Measurements from ENCODE around the gene CDC20B. TPM values are rescaled to one million over a fixed set of nuclear protein-coding genes. Genes with fewer than 3 reads are reported as not detected.
A peak's percentile ranks its signal among the peaks of the same experiment; 100 is the strongest.

Gene CDC20B
- total RNA-seq, 1 experiment from 2014 or later = not detected

DNA sequence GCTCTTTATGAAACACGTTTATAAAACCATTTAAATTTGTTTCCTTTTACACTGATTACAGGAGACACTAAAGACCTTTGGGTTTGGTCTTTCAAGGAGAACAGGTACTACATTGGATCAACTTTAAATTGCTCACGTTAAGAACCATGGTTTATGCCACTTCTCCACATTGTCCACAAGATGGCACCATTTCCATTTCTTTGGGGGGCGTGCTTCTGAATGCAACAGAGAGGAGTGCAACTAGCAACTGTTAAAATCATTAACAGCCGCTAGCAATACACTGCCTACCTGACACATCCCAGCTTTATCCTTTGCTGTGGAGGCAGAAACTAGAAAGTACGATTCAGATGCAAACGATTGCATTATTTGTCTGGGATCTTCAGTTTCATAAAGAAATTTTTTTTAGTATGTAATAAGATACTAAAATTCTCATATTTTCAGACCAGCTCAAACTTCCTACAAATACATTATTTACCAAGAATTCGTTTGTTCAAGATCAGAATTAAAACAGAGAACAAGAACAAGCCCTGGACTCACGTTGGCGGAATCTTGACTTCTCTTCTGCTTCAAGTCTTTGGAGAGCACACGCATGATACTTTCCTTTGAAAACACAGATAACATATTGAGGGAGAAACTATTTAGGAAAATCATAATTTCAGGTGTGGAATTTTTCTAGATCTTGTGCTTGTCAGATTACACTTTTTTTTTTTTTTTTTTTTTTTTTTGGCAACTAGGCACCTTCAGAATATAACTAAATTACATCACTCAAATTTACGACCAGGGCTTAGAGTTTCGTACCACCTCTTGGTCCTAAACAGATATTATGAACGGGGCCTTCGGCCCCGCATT is 702 bp downstream of the CDC20B start:
- no peaks in the 10 kb centered on the region for H3K36me3 ChIP-seq
- peak overlapping the region; percentile 49 for H3K4me3 ChIP-seq
- peak; percentile 45 for DNase-seq
- no peaks in the 10 kb centered on the region; the same call in 1 of the 2 replicates for H3K27me3 ChIP-seq
- H3K9me3 ChIP-seq = no peaks in the 10 kb centered on the region

DNA sequence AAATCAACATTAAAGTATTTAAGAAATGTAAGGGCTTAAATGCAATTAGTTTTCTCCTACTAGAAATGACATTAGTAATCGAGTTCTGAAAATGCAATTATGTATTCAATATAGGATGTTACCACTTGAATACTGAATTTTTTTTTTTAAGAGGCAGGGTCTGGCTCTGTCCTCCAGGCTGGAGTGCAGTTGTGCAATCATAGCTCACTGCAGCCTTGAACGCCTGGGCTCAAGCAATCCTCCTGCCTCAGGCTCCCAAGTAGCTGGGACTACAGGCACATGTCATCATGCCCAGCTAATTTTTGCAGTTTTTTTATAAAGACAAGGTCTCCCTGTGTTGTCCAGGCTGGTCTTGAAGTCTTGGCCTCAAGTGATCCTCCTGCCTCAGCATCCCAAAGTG is 1.5 kb downstream of the CDC20B start:
- DNase-seq = no peak
- no peak overlapping the region for H3K4me3 ChIP-seq
- no peaks in the 10 kb centered on the region; the same call in 1 of the 2 replicates for H3K27me3 ChIP-seq
- H3K36me3 ChIP-seq = no peaks in the 10 kb centered on the region
- H3K9me3 ChIP-seq = no peaks in the 10 kb centered on the region

DNA sequence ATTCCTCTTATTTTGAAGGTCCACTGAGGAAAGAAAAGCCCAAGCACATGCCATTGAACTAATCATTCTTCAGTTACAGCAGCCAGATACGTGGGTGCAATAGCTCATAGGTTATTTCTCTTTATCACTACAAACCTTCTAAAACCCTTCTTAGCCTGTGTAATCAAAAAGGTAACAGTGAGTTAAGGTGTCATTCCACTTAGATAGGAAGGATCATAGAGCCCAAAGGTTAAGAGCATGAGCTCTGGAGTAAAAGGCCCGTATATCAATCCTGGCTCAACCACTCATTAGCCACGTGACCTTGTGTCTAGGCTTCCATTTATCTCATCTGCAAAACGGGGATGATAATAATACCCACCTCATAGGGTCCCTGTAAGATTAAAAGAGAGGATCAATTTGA is 10.3 kb downstream of the CDC20B start:
- Histone ChIP-seq H3K9me3 (no peaks in the 10 kb centered on the region), H3K36me3 (peaks cover 37% of the 10 kb centered on the region), H3K4me3 (no peak overlapping the region), H3K27me3 (no peaks in the 10 kb centered on the region)
- no peak for DNase-seq

DNA sequence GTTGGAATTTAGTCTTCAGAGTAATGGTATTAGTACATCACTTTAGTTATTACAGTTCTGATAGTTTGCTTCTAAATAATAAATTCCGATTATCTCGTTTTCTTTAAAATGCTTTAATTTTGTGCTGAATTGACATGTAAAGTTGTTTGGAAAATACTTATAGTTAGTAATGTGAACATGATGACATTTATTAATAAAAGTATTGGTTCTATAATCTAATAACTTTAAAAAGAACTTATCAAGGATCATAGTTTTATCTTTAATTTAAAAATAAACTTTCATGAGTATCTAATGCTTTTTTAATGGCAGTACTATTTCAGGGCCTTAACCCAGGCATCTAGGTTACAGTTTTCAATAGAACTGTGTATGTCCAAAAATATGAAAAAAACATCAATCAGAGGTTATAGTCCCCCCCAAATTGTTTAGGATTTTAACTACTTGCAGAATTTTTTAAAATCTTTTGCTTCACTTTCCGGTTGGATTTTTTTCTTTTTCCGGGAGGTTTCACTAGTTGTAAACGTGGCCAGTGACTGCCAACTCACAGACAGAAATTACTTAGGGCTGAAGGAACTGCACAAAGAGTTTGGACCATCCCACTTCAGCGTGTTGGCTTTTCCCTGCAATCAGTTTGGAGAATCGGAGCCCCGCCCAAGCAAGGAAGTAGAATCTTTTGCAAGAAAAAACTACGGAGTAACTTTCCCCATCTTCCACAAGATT is 12.3 kb downstream of the CDC20B start:
- Histone ChIP-seq H3K4me3 (peak overlapping the region; percentile 67), H3K27me3 (no peaks in the 10 kb centered on the region), H3K36me3 (peaks cover 37% of the 10 kb centered on the region), H3K9me3 (no peaks in the 10 kb centered on the region)
- peak; percentile 83 for DNase-seq

DNA sequence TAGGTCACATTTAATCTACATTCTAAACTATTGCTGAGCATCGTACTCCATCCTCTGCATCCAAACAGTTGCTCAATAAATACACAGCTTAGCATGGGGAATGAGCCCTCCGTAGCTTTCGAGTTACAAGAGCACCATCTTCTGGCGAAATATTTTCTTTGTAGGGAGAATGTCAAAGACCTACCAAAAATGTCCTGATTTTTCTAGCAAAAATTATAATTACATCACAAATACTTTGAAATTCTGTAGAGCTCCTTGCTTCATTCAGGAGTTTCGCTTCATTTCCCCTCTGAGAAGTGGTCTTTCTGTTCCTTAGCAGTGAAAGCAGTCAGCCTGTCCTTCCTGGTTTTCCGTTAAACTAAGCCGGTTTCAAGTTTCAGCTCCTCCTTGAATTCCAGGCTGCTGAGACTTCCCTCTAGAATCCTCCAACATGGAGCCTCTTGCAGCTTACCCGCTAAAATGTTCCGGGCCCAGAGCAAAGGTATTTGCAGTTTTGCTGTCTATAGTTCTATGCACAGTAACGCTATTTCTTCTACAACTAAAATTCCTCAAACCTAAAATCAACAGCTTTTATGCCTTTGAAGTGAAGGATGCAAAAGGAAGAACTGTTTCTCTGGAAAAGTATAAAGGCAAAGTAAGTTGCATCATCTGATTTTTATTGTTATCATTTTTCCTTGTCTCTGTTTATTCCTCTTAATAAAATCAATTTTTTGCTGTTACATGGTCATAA is 13.0 kb downstream of the CDC20B start, which contains the start of gene GPX8:
GPX8 (plus strand) TSS at position 409 of the 730 bp plus-strand sequence; CDS start at position 431, 22 bp downstream.
- Histone ChIP-seq H3K9me3 (no peaks in the 10 kb centered on the region), H3K27me3 (no peaks in the 10 kb centered on the region), H3K4me3 (peak within 1 kb of the TSS; percentile 67), H3K36me3 (peaks cover 29% of the 10 kb centered on the region)
- DNase-seq = peak; percentile 56

DNA sequence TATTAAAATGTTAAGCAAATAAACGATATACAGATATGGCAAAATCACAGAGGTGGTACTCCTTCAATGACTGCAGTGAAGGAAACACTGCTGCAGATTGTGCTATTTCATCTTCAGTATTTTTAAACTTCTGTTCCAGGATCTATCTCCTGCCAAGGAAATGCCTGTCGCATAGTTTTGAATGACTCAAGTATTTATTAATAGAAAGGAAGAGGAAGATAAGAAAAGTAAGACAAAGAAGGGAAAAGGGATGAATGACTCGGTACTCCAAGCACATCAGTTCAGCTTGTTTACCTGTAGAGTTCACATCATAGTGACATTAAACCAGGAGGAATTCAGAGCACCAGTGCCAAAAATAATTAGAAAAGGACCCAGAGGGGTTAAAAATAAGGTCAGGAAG is 18.1 kb downstream of the CDC20B start:
- Histone ChIP-seq H3K27me3 (no peaks in the 10 kb centered on the region), H3K4me3 (no peak overlapping the region), H3K36me3 (no peaks in the 10 kb centered on the region), H3K9me3 (no peaks in the 10 kb centered on the region)
- DNase-seq = no peak

DNA sequence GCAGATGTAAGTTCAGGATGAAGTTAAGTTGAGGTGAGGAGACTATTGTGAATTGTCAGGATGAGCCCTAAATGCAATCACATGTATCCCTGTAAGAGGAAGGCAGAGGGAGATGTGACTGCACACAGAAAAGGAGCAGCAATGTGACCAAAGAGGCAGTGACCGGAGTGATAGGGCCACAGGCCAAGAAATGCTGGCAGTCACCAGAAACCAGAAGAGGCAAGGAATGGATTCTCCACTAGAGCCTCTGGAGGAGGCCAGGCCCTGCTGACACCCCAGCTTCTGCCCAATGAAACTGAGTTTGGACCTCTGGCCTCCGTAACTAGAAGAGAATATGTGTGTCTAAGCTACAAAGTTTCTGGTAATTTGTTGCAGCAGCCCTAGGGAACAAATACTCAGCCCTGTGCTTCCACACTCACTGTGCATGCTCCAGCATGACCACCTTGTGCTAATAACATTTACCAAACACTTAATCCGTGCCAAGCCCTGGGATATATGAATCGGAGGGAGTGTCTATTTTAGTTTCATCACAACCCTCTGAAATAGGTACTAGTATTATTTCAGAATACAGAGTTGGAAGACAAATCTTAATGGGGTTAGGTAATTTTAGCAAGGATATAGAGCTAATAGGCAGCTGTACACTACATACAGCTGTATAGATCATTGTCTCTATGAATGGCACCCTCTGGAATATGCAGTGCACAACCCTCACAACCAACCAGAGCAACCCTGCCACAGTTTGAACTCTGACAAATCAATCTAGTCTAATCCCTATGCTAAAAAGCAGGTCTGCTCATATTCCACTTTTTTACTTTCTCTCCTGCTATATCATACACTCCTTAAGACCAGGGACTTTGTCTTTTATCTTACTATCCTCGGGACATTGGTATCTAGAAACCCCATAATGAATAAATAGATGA is 20.8 kb downstream of the CDC20B start:
- Histone ChIP-seq H3K9me3 (no peaks in the 10 kb centered on the region), H3K27me3 (no peaks in the 10 kb centered on the region), H3K36me3 (no peaks in the 10 kb centered on the region), H3K4me3 (no peak overlapping the region)
- peak; percentile 58 for DNase-seq

DNA sequence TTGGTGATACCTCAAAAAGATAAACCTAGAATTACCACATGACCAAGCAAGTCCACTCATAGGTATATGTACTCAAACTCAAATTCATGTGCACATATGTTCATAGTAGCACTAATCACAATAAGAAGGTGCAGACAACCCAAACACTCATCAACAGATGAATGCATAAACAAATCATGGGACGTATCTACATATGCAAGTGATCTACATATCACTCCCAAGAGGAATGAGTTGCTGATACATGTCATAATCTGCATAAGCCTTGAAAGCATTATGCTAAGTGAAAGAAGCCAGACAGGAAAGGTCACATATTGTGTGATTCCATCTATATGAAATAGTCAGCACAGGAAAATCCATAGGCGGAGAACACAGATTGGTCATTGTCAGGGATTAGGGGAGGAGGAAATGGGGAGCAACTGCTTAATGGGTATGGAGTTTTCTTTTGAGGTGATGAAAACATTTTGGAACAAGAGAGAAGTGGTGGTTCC is 23.6 kb downstream of the CDC20B start:
- Histone ChIP-seq H3K4me3 (no peak overlapping the region), H3K27me3 (no peaks in the 10 kb centered on the region), H3K36me3 (no peaks in the 10 kb centered on the region), H3K9me3 (no peaks in the 10 kb centered on the region)
- DNase-seq = no peak

DNA sequence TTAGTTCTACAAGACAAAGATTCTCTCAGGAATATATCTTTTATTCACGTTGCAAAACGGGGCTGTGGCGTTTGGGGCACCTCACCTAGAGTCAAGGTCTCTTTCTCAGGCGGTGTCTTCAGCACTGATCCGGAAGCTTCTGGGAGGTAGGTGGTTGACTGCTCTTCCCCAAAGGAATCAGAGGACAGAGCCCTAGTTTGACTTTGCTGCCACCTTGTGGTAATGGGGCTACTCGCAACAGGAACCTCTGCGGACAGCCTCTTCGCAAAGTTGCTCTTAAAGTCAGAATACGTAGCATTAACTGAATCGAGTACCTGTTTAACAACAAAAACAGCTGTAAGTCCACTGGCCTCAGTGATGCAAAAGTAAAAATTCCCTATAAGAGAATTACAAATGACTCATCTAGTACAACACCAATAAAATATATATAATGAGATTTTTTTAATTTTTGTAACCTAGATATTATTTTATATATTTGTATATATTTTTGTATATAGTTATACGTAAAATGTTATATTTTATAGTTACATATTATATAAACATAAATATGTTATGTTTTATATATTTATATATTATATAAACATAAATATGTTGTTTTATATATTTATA is 26.3 kb downstream of the CDC20B start:
- no peak overlapping the region for H3K4me3 ChIP-seq
- no peaks in the 10 kb centered on the region for H3K9me3 ChIP-seq
- no peaks in the 10 kb centered on the region for H3K27me3 ChIP-seq
- no peaks in the 10 kb centered on the region for H3K36me3 ChIP-seq
- DNase-seq = peak; percentile 64

DNA sequence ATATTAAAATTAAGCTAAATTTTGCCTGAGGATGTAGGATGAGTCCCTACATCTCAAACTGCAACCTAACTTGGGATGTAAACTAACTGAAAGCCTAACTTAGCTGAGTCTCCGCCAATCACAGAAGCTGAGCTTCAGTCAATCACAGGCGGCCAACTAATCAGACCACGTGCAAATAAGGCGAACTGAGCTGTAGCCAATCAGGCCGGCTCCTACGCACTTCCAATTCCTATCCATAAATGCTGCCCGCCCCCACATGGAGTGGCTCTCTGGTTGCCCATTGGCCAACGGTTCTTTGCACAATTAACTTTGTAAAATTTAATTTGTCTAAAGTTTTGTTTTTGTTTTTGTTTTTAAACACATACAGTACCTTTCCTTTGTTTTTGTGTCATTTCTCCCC is 26.9 kb downstream of the CDC20B start:
- no peak overlapping the region for H3K4me3 ChIP-seq

DNA sequence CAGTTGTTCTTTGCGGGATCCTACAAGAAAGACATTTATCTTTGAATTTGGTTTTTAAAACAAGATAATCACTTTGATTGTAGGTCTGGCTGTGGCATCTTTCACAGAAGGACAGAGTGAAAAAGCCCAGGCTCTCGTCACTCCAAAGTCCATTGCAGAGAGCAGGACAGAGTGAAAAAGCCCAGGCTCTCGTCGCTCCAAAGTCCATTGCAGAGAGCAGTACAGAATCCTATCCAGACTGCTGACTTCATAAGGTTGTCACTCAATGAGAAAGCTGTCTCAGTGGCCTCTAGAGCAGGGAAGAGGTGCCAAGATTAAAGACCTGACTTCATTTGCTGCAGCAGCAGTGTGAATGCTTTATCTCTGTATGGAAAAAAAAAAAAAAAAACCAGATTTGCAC is 29.4 kb downstream of the CDC20B start:
- Histone ChIP-seq H3K4me3 (no peak overlapping the region), H3K36me3 (no peaks in the 10 kb centered on the region), H3K9me3 (no peaks in the 10 kb centered on the region), H3K27me3 (no peaks in the 10 kb centered on the region)
- no peak for DNase-seq

More for the DNA sequence above, 26.9 kb downstream of the CDC20B start:
- Histone ChIP-seq H3K36me3 (no peaks in the 10 kb centered on the region), H3K9me3 (no peaks in the 10 kb centered on the region), H3K27me3 (no peaks in the 10 kb centered on the region)
- DNase-seq = no peak

DNA sequence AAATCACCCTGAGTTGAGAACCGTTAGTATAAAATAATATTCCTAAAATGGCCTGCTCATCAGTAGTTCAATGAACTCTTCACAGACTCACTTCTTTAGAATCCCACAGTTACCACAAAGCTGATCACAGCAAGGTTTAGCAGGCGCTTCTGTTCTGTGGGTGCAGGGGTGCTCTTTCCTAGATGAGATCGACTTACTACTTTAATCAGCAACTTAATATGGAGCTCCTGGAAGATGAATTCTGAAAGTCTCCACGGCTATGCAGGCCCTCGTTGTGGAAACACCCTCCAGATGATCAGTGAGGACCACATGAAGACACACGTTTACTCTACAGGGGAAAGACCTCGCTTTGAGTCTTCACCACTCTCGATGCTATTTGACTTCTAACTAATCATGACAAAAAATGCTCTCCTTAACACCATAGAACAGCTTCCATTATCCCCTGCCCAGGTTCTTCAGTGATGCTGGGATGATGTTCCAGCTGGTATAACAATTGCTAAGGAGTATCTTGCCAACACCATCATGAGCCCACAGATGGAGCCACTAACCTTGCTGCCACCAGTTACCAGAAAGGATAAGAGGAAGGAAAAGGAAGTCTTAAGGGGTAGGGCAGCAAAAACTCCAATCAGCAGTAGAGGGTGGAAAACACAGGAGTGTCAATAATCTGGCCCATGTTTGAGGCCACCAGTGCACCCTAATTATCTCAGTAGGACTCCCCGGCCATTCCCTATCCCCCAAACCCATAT is 30.9 kb downstream of the CDC20B start:
- no peak overlapping the region for H3K4me3 ChIP-seq
- DNase-seq = no peak
- no peaks in the 10 kb centered on the region for H3K27me3 ChIP-seq
- H3K36me3 ChIP-seq = no peaks in the 10 kb centered on the region
- no peaks in the 10 kb centered on the region for H3K9me3 ChIP-seq

DNA sequence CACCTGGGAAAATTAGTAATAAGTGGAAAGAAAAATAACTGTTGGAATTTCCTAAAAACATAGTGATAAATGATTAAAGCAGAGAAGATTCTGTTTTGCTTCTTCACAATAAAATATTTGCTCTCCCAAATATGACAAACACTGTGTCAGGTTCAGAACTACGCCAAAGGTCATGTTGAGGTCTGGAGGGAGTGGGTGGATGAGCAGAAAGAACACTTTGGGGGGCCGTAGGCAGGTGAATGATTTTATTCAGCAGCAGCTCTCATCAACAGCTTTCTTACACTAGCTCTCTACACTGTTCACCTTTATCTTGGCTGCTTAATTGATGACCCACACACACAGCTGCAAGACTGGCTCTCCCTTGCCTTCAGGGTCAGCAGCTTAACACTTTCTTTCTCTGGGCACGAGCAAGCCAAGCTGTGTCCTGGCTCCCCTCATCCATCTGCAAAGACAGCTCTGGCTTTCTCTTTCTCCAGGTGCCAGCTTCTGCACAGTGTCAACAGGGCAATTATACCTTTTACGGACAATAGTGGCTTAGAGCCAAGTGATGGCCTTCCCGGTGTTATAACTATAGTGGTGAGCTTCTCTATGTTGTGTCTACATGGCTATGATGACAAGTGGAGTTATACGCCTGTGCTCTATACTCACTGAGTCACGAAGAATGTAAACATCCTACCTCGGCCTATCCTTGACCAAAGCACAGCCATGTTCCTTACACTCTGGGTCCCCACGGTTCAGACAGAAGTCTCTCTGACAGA is 31.9 kb downstream of the CDC20B start:
- no peak overlapping the region for H3K4me3 ChIP-seq
- H3K9me3 ChIP-seq = no peaks in the 10 kb centered on the region
- H3K36me3 ChIP-seq = no peaks in the 10 kb centered on the region
- H3K27me3 ChIP-seq = no peaks in the 10 kb centered on the region
- DNase-seq = no peak

DNA sequence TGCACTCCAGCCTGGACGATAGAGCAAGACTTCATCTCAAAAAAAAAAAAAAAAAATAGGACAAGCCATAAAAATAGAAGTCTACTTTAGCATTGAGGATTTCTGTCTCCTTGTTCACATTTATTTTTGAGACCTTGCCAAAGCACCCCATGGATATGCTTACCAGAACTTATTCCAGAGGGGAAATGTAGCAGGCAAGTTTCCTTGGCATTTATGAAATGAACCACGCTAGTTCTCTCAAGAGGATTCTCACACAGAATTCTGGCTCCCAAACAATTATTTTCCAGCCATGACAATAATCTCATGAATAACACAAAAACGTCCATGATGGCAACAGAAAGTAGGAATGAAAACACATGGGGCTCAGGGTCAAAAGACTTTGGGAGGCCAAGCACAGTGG is 36.5 kb downstream of the CDC20B start:
- H3K27me3 ChIP-seq = no peaks in the 10 kb centered on the region
- no peaks in the 10 kb centered on the region for H3K9me3 ChIP-seq
- no peak overlapping the region for H3K4me3 ChIP-seq
- no peaks in the 10 kb centered on the region for H3K36me3 ChIP-seq
- no peak for DNase-seq

Data from MG63 (cell line).